CD4-positive, alpha-beta T cell treated with Interleukin-6 for 4 hours (primary cell): ENCODE results near the gene FAM81A.
"Not testable (repeated sequence)": the region's sequence is repeated elsewhere in the genome, so short reads cannot be mapped to it uniquely, and the experiment has no call there.

Experiments
- DNase-seq: peaks from one replicate; pipeline ENCODE4 v3.0.0-alpha.2; 2020; ENCODE audit warnings: mixed read lengths

The FAM81A gene

GRCh38 chr15:59428898-59429297 is 9.1 kb upstream of the FAM81A start:
- not testable (repeated sequence) for DNase-seq

GRCh38 chr15:59432389-59432788 is 5.6 kb upstream of the FAM81A start:
- no peak for DNase-seq

DNA sequence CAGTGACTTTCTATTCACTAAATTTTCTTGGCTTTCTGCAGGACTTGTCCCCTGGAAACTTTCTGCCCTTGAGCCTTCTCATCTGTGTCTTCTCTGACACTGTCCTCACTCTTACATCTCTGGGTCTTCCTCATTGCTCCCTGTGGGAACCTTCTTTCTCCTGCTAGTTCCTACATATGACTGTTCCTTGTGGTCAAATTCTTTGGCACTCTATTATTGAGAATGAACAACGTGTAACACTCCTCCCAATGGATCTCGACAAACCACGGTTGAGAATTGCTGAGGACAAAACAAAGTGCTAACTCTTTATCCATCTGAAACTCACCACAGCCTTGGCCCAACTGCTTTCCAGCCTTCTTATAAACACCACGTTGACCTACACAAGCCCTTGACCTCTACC is 3.5 kb upstream of the FAM81A start:
- DNase-seq: no peak

GRCh38 chr15:59436774-59437141 is 1.2 kb upstream of the FAM81A start:
- no peak for DNase-seq

- DNase-seq: no peak
Observed at GRCh38 chr15:59437142-59437816, 707 bp upstream of the FAM81A start.

DNA sequence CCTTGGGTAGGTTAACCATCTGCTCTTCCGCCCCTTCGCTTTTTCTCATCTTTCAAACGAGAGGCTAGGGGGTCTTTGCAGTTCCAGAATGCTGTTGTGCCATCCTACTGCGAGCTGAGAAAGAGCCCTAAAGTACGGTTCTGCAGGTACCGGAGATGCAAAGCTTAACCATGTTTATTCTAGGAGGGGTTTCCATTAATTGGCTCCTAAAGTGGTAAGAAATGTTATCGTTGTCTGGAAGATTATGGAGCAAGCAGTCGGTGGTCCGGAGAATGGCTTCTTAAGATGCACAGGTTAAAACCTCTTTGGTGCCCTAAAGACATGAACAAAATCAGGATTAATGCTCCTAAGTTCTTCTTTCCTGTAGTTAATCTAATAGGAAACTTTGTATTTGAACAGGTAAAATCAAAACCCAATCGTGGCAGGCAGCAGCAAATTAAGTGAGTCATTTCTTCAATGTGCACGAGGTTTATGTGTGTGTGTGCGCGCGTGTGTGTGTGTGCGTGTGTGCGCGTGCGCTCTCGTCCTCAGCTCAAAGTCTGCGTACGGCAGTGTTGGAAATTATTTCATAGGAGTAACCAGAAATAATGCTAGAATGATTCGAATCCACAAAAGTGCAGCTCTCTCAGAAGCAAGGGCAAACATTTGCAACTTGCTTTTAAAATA is 772 bp downstream of the FAM81A start:
- no peak for DNase-seq

GRCh38 chr15:59439576-59439975 is 1.6 kb downstream of the FAM81A start:
- no peak for DNase-seq

DNA sequence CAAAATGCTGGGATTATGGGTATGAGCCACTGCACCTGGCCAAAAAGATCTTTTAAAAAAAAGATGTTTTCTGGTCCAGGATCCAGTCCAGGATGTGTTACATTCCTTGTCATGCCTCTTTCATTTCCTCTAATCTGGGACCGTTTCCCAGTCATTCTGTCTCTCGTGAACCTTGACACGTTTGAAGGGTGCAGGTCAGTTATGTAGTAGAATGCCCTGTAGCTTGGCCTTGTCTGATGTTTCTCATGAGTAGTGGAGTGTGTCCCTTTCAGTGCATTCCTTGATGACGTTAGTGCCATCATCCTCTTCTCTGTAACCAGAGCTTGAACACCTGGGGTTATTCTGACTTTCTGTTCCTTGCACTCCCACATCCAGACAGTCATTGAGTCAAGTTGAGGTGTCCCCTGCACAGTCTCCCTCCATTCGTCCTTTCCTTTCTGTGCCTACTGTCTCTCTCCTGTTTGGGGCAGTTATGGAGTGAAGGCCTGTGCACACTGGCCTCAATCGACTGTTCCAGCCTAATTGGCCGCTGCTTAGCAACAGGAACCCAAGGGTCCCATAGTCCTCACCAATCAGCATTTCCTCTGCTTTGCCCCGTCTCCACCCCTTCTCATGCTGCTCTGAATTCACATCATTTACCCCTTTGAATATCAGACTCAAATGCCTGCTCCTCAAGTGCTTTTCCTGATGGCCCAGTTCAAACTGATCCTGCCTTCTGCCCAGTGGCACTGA is 5.5 kb downstream of the FAM81A start:
- DNase-seq: no peak

DNA sequence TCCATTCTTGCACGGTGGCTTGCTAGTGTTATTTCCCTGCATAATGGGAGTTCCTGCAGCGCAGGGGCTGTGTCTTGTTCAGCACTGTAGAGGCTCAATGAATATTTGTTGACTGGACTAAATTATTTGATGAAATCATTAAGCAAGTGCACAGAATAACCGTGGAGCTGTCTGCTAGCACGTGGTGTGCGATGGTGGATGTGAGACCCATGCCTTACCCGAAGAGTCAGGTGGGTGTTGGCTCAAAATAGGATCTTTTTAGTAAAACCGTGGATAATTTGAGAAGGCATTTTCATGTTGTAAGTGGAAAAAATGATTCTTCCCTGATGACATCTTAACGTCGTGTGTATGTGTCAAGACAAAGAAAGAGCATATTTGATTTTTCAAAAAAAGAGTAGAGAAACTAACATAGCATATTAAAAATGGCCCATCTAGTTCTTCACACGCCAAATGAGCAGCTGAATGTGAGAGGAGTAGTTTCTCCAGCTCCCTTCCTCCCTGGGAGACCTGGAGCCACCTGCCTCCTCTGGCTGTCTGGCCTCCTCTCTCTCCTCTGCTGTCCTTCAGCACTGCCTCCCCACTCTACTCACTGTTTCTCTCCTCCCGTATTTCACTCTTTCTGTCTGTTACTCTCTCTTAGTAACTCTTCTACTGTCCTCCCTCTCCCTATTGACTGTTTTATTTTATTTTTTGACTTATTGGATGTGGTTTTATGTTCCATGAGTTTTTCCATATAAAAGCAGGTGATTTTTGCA is 6.3 kb downstream of the FAM81A start:
- DNase-seq: no peak

DNA sequence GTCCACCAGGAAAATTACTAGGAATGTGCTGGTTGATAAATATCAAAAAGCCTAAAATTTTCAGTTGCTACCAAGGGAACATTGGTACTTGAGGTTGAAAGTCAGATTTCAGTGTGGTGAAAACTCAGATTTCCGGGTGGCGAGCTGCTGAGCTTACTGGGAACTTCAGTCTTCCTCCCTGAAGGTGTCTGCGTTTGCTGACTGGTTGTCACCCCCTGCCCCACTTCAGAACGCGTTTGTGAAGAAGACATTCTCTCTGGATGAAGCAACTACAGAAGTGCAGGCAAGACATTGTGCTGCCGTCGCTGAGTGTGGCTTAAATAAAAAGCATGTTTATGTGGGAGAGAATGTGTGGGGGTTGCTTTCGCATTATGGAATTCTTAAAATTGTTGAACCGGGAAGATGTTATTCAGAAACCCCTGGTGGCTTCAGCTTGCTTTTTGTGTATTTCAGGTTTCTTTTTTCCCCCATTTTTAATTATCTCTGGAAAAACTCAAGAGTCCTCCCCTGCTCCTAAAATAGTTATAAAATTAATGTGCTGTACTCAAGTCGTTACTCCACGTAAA is 7.1 kb downstream of the FAM81A start:
- no peak for DNase-seq

GRCh38 chr15:59446232-59446957 is 8.4 kb downstream of the FAM81A start:
- DNase-seq: no peak

DNA sequence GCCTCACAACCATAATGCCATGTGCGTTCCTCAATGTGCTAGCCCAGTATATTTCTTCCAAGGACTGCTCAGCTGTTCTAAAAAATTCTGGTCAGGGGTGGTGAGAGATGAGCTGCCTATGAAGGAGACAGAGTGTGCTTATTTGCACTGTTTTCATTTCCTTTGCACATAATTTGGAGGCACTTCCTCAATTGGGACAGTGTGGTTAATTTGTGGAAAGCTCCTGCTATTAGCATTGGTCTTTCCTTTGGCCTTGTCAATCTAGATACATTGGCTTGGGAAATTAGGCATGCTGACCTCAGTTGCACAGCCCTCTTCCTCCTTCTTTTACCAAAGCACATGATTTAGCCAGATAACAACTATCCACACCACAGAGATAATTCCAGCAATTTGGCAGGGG is 9.4 kb downstream of the FAM81A start:
- no peak for DNase-seq

DNA sequence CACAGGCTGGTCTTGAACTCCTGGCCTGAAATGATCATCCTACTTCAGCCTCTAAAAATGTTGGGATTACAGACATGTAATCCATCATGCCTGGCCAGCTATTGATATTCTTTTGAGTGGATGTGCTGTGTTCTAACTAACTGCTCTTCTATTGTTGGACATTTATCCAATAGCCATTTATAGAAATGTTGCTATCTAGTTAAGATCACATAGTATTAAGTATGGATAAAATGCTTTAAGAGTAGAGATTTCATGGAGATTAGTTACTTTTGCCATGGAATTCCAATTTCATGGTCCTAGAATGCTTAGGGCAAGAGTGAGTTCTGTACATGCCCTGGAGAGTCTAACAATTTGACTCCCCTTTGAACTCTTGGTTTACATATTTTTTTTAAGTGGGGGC is 10.9 kb downstream of the FAM81A start:
- no peak for DNase-seq

- DNase-seq: no peak
Observed at GRCh38 chr15:59453474-59454215, 15.7 kb downstream of the FAM81A start.

- DNase-seq: no peak
Observed at GRCh38 chr15:59456114-59456513, 18.1 kb downstream of the FAM81A start.

- no peak for DNase-seq
Observed at GRCh38 chr15:59457103-59457502, 19.1 kb downstream of the FAM81A start.

DNA sequence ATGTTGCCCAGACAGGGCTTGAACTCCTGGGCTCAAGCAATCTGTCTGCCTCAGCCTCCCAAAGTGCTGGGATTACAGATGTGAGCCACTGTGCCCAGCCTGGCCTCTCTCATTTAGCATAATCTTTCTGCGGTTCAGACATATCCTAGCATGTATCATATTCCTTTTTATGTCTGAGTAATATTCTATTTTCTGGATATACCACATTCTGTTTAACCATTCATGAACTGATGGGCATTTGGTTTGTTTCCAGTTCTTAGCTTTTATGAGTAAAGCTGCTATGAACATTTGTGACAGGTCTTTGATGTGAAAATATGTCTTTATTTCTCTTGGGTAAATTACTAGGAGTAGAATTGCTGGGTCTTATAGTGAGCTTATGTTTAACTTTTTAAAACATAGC is 23.5 kb downstream of the FAM81A start:
- no peak for DNase-seq

GRCh38 chr15:59473226-59473625 is 35.2 kb downstream of the FAM81A start:
- no peak for DNase-seq

- DNase-seq: not testable (repeated sequence)
Observed at GRCh38 chr15:59475161-59475560, 37.2 kb downstream of the FAM81A start.

DNA sequence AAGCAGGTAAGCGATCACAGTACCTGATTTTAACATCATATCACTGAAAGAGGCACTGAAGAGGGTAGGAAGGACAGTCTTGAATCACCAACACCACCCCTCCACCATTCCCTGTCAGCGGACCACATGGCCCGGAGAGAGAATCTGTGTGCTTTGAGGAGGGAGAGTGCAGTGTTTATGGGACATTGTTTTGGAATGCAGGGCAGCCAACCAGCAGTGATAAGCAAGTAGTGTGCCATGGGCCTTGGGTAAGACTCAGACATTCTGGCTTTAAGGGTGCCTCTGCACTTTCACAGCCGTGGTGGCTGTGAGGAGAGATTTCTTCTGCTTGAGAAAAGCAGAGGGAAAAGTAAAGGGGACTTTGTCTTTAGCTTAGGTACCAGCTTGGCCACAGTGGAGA is 46.4 kb downstream of the FAM81A start:
- no peak for DNase-seq

- no peak for DNase-seq
Observed at GRCh38 chr15:59485036-59485435, 47.0 kb downstream of the FAM81A start.

- DNase-seq: not testable (repeated sequence)
Observed at GRCh38 chr15:59489485-59489884, 51.5 kb downstream of the FAM81A start.
